OCI-LY1 (cell line): ENCODE measurements around the gene ATF6B.

Experiments
- EZH2 ChIP-seq: fragments of 200-600 bp; sonication (generic), shearing (Covaris generic); IDR thresholded peaks from 2 replicates; pipeline ENCODE4 v1.8.0; 2017; ENCODE audit warnings: borderline replicate concordance, mixed run types, mild to moderate bottlenecking, antibody characterized with exemption, low read length, moderate library complexity, mixed read lengths
- TF ChIP-seq, protein P1 (sequence below): fragments of 200-600 bp; sonication (generic), shearing (Covaris generic); IDR thresholded peaks from 2 replicates; pipeline ENCODE4 v1.5.1; 2017; ENCODE audit warnings: mild to moderate bottlenecking, antibody characterized with exemption, low read length, moderate library complexity, mixed read lengths

DNA sequence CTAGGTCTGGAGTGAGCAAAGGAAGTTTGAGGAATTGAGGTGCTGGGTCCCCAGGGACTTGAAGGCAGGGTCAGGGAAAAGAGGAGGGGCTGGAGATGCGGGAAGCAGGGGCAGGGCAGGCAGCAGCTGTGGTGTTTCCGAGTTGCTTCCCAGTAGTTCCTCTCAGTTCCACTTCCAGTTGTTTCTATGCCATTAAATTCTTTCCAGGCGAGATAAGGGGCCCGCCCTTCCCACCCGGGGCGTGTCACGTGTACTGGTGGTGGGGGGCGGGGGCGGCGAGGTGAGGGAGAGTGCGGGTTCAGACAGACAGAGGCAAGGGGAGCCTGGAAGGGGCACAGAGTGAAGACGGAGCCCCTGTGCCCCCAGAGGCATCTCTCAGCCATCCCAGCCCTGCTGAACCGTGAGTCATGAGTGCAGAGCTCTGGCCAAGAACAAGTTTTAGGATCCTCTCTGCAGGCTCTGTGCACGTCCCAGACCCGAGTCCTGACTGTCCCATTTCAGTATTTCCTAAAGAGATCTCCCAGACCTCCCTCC, 19.9 kb downstream of the ATF6B start:
- TF ChIP-seq, protein P1, sequence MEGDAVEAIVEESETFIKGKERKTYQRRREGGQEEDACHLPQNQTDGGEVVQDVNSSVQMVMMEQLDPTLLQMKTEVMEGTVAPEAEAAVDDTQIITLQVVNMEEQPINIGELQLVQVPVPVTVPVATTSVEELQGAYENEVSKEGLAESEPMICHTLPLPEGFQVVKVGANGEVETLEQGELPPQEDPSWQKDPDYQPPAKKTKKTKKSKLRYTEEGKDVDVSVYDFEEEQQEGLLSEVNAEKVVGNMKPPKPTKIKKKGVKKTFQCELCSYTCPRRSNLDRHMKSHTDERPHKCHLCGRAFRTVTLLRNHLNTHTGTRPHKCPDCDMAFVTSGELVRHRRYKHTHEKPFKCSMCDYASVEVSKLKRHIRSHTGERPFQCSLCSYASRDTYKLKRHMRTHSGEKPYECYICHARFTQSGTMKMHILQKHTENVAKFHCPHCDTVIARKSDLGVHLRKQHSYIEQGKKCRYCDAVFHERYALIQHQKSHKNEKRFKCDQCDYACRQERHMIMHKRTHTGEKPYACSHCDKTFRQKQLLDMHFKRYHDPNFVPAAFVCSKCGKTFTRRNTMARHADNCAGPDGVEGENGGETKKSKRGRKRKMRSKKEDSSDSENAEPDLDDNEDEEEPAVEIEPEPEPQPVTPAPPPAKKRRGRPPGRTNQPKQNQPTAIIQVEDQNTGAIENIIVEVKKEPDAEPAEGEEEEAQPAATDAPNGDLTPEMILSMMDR = no peak
- TF ChIP-seq EZH2 = no peak
